ENCODE data around the gene FOXO1. TPM values are rescaled to one million over a fixed set of nuclear protein-coding genes. Genes with fewer than 3 reads are reported as not detected.

The FOXO1 gene
- total and polyA plus RNA-seq, 2 donors (not counting 1 experiment from before 2014, with no cell fraction given): 1.9 to 2.5 TPM

DNA sequence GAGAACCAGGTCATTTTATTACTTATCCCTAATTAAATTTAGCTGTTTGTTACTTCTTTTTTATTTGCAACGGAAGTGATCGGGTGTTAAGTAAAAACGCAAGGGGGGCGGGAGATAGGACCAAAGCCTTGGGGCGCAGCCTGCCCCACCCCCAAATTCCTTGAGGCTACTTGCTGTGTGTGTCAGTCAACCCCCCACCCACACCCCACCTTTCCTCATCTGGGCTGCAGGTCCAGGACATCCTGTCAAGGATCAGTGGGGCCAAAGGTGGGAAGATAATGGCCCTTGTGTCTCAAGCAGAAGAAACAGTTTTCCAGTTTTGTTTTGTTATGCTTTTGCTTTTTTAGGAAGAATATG, 1.2 kb upstream of the FOXO1 start:
- Histone ChIP-seq H2AFZ (ENCODE audit: low read length) (no peak overlapping the region), H4K20me1 (ENCODE audit: control insufficient read depth, extremely low read depth, insufficient read depth, low read length) (no peaks in the 10 kb centered on the region), H3K9me3 (ENCODE audit: control insufficient read depth, insufficient read depth, low read depth, low read length) (no peaks in the 10 kb centered on the region), H3K4me3 (replicated peaks in 1 of 4; ENCODE audit: control extremely low read depth in 1 of 4, insufficient read depth in 1 of 4, low read depth in 3 of 4, low read length in 4 of 4) (peak overlapping the region in 2 of 4 experiments; percentile 65 to 70), H3K27me3 (ENCODE audit: control insufficient read depth, insufficient read depth, low read length) (no peaks in the 10 kb centered on the region), H3K27ac (ENCODE audit: insufficient read depth, low read length) (no peak overlapping the region), H3K79me2 (ENCODE audit: control insufficient read depth, insufficient read depth, low read length) (no peaks in the 10 kb centered on the region), H3K9ac (ENCODE audit: insufficient read depth, low read length) (no peak overlapping the region), H3K4me2 (ENCODE audit: extremely low read depth, insufficient read depth, low read length) (no peak overlapping the region), H3K36me3 (ENCODE audit: control insufficient read depth, insufficient read depth, low read length) (no peaks in the 10 kb centered on the region), H3K4me1 (ENCODE audit: control insufficient read depth, extremely low read depth, insufficient read depth, low read length) (no peaks in the 10 kb centered on the region)
- DNase-seq (ENCODE audit: low read depth in 2 of 2): no peak
- no peak for TF ChIP-seq CTCF (conservative IDR thresholded peaks at IDR 0.05 in 1 of 2, IDR thresholded peaks at IDR 0.05 in 1 of 2; ENCODE audit: low read depth in 1 of 2, low read length in 2 of 2)
- TF ChIP-seq EZH2 (IDR thresholded peaks at IDR 0.05; ENCODE audit: low read length, missing control alignments): no peak

GRCh38 chr13:40666933-40667621, 636 bp upstream of the FOXO1 start:
- H3K27ac ChIP-seq (ENCODE audit: insufficient read depth, low read length): no peak overlapping the region

More at GRCh38 chr13:40666933-40667621, 636 bp upstream of the FOXO1 start:
- H3K36me3 ChIP-seq (ENCODE audit: control insufficient read depth, insufficient read depth, low read length): no peaks in the 10 kb centered on the region
- no peak for DNase-seq (ENCODE audit: low read depth in 2 of 2)
- peak overlapping the region; percentile 58 for H3K4me2 ChIP-seq (ENCODE audit: extremely low read depth, insufficient read depth, low read length)
- H4K20me1 ChIP-seq (ENCODE audit: control insufficient read depth, extremely low read depth, insufficient read depth, low read length): no peaks in the 10 kb centered on the region
- H3K79me2 ChIP-seq (ENCODE audit: control insufficient read depth, insufficient read depth, low read length): no peaks in the 10 kb centered on the region
- no peaks in the 10 kb centered on the region for H3K9me3 ChIP-seq (ENCODE audit: control insufficient read depth, insufficient read depth, low read depth, low read length)
- peak overlapping the region; percentile 58 to 70 (median 62) for H3K4me3 ChIP-seq (replicated peaks in 1 of 4; ENCODE audit: control extremely low read depth in 1 of 4, insufficient read depth in 1 of 4, low read depth in 3 of 4, low read length in 4 of 4)
- no peaks in the 10 kb centered on the region for H3K4me1 ChIP-seq (ENCODE audit: control insufficient read depth, extremely low read depth, insufficient read depth, low read length)
- H3K9ac ChIP-seq (ENCODE audit: insufficient read depth, low read length): peak overlapping the region; percentile 46
- no peak for TF ChIP-seq EZH2 (IDR thresholded peaks at IDR 0.05; ENCODE audit: low read length, missing control alignments)
- no peak for TF ChIP-seq CTCF (conservative IDR thresholded peaks at IDR 0.05 in 1 of 2, IDR thresholded peaks at IDR 0.05 in 1 of 2; ENCODE audit: low read depth in 1 of 2, low read length in 2 of 2)
- peak overlapping the region; percentile 49 for H2AFZ ChIP-seq (ENCODE audit: low read length)
- no peaks in the 10 kb centered on the region for H3K27me3 ChIP-seq (ENCODE audit: control insufficient read depth, insufficient read depth, low read length)
